Smooth muscle cell (in vitro differentiated cells): Measurements from ENCODE around the gene CBX8. TPM values are rescaled to one million over a fixed set of nuclear protein-coding genes. Genes with fewer than 3 reads are reported as not detected.
A peak's percentile ranks its signal among the peaks of the same experiment; 100 is the strongest.

Experiments
- DNase-seq: peaks from one replicate; lab custom pipeline; 2025; ENCODE audit not compliant: unreplicated experiment; lab: John Stamatoyannopoulos, UW
- H2AFZ ChIP-seq: fragments of 200-600 bp; sonication (generic); 2 replicates; pipeline ENCODE4 v1.6.0; 2016; ENCODE audit warnings: antibody characterized with exemption, low read depth, mild to moderate bottlenecking
- H3F3A ChIP-seq: fragments of 200-600 bp; sonication (generic); 2 replicates; pipeline ENCODE4 v1.6.0; 2017; ENCODE audit warnings: antibody characterized with exemption, low read depth
- H3K27ac ChIP-seq: fragments of 200-600 bp; sonication (generic); 2 replicates; pipeline ENCODE4 v1.5.1; 2016; ENCODE audit warnings: low read depth, mild to moderate bottlenecking
- H3K27me3 ChIP-seq: fragments of 200-600 bp; sonication (generic); 2 replicates; pipeline ENCODE4 v1.6.1; 2016; ENCODE audit warnings: low read depth, mild to moderate bottlenecking
- H3K36me3 ChIP-seq: fragments of 200-600 bp; sonication (generic); 2 replicates; pipeline ENCODE4 v1.5.1; 2016; ENCODE audit warnings: low read depth
- H3K4me1 ChIP-seq: fragments of 200-600 bp; sonication (generic); 2 replicates; pipeline ENCODE4 v1.5.1; 2016; ENCODE audit warnings: low read depth
- H3K4me2 ChIP-seq: fragments of 200-600 bp; sonication (generic); 2 replicates; pipeline ENCODE4 v1.6.0; 2016; ENCODE audit warnings: mild to moderate bottlenecking
- H3K4me3 ChIP-seq: fragments of 200-600 bp; sonication (generic); 2 replicates; pipeline ENCODE4 v1.5.1; 2016; ENCODE audit warnings: mild to moderate bottlenecking
- H3K79me2 ChIP-seq: fragments of 200-600 bp; sonication (generic); 2 replicates; pipeline ENCODE4 v1.6.0; 2016; ENCODE audit warnings: low read depth, mild to moderate bottlenecking
- H3K9ac ChIP-seq: fragments of 200-600 bp; sonication (generic); 2 replicates; pipeline ENCODE4 v1.6.0; 2016; ENCODE audit warnings: low read depth
- H3K9me3 ChIP-seq: fragments of 200-600 bp; sonication (generic); replicated peaks from 2 replicates; pipeline ENCODE4 v1.5.1; 2016; ENCODE audit warnings: low read depth
- H4K20me1 ChIP-seq: fragments of 200-600 bp; sonication (generic); 2 replicates; pipeline ENCODE4 v1.6.0; 2016; ENCODE audit warnings: low read depth
- WGBS: methylation state at CpG from one replicate; pipeline ENCODE4 v1.1.7; 2016; ENCODE audit warnings: low lambda C conversion rate; 5-methylcytosine and 5-hydroxymethylcytosine counted together
- polyA plus RNA-seq: library from polyadenylated mRNA; unstranded; fragments of >200 nt; fragmentation: Nextera tagmentation; extraction: Ambion mirVana; gene quantifications from 2 replicates; pipeline ENCODE4 v1.2.1, GENCODE V29; 2016
- total RNA-seq: library from RNA; depleted of rRNA; stranded (reverse); fragments of >200 nt; gene quantifications from 2 replicates; pipeline ENCODE4 v1.2.3, GENCODE V29; 2014
- TF ChIP-seq, protein P1 (sequence below): fragments of 200-600 bp; sonication (generic); IDR thresholded peaks from 2 replicates; pipeline ENCODE4 v1.5.1; 2017; ENCODE audit warnings: borderline replicate concordance, mild to moderate bottlenecking, antibody characterized with exemption; ENCODE audit not compliant: insufficient read depth, poor library complexity, severe bottlenecking

Gene CBX8
- total and polyA plus RNA-seq, 2 experiments from 2014 or later = 2.6 to 4.3 TPM

DNA sequence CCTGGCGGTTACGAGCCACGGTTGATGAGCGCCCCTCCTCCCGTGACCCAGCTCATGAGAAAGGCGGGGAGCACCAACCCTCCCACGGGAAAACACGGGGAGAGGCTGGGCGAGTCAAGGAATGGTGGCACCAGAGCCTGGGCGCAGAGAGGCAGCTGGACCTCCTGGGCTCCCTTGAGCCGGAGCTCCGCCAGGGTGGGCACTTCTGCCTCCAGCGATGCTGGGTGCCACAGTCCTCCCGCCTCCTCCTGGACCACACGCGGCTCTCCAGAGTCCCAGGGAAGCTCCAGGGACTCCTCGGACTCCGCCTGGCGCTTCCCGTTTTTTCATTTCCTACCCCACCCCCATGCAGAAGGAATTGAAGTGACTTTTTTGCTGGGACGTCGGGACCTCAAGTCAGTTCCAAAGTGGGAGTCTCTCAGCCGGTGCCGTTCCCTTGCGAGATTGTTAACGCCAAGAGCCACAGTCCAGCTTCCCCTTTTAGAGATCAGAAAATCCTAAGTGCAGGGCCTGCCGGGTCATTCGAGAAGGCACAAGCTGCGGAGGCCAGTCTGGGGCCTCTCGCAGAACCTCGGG, 6.6 kb upstream of the CBX8 start:
- Histone ChIP-seq H2AFZ (no peak overlapping the region), H3K9me3 (no peaks in the 10 kb centered on the region), H3K36me3 (no peaks in the 10 kb centered on the region), H3K9ac (no peak overlapping the region), H3K79me2 (no peaks in the 10 kb centered on the region), H3K4me1 (peaks cover 35% of the 10 kb centered on the region), H3K27ac (no peak overlapping the region), H3K4me3 (no peak overlapping the region), H4K20me1 (no peaks in the 10 kb centered on the region), H3F3A (peaks cover 10% of the 10 kb centered on the region), H3K27me3 (peaks cover 100% of the 10 kb centered on the region), H3K4me2 (no peak overlapping the region)
- WGBS = 10% methylated on average over 31 of the region's 31 CpGs
- TF ChIP-seq, protein P1, sequence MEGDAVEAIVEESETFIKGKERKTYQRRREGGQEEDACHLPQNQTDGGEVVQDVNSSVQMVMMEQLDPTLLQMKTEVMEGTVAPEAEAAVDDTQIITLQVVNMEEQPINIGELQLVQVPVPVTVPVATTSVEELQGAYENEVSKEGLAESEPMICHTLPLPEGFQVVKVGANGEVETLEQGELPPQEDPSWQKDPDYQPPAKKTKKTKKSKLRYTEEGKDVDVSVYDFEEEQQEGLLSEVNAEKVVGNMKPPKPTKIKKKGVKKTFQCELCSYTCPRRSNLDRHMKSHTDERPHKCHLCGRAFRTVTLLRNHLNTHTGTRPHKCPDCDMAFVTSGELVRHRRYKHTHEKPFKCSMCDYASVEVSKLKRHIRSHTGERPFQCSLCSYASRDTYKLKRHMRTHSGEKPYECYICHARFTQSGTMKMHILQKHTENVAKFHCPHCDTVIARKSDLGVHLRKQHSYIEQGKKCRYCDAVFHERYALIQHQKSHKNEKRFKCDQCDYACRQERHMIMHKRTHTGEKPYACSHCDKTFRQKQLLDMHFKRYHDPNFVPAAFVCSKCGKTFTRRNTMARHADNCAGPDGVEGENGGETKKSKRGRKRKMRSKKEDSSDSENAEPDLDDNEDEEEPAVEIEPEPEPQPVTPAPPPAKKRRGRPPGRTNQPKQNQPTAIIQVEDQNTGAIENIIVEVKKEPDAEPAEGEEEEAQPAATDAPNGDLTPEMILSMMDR = no peak
- DNase-seq = no peak

DNA sequence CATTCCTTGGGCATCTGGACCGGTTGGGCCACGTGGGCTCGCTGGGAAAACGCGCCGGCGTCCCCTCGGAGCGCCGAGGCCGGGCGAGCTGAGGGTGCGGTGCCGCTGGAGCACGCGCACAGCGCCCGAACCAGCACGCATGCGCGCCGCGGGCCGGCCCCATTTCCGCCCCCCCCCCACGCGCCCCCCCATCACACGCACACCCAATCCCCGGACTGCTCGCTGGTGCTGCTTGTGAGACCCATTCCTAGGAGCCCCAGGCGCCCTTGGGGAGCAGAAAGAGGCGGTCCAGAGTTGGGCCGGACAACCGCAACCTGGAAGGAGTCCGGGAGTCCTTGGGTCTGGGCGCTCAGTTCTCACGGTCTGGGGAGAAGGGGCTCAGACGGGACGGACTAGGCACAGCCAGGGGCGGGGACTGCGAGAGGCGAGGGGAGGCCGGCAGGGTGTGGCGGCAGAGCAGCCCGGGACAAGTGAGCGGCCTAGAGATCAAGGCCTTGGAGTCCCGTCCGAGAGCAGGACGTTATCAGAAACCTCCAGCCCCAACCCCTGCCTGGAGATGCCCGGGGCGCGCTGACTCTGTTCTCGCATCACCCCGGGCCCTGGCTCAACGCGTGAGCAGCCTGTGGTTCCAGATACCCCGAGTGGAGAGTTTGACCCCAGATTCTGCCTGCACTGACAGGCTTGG, 6.0 kb upstream of the CBX8 start:
- Histone ChIP-seq H3K4me3 (no peak overlapping the region), H3K36me3 (no peaks in the 10 kb centered on the region), H3K9ac (no peak overlapping the region), H3K9me3 (no peaks in the 10 kb centered on the region), H2AFZ (no peak overlapping the region), H3K4me2 (peak overlapping the region; percentile 44), H4K20me1 (no peaks in the 10 kb centered on the region), H3K4me1 (peaks cover 41% of the 10 kb centered on the region), H3K79me2 (no peaks in the 10 kb centered on the region), H3K27ac (no peak overlapping the region), H3F3A (peaks cover 13% of the 10 kb centered on the region), H3K27me3 (peaks cover 100% of the 10 kb centered on the region)
- no peak for DNase-seq
- WGBS = 8% methylated on average over 39 of the region's 57 CpGs
- TF ChIP-seq, protein P1 = no peak

DNA sequence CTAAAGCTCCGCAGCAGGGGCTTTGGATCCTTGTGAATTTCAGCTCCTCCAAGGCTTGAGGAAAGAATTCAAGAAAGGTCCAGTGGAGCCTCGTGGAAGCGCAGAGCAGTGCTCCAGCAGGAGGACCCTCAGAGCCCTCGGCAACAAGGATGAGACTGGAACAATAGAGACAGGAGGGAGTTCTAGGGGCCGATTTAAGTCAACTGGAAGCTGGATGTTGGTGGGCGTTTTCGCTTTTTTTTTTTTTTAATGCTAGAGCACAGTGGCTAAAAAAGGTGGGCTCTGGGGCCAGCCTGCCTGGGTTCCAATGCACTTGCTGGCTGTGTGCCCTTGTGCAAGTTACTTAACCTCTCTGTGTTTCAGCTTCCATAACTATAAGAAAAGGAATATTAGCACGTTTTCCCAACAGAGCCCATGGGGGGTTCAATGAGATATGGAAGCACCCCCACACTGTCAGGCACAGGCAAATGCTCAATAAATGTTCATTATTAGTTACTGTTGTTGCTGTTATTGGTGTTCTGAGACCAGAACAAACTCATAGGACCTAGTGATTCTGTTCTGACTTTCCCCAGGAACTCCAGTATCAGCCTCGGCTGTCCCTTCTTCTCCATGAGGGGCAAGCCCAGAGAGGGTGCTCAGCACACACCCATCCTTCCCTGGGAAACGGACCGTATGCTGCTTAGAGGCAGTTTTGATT, 5.3 kb upstream of the CBX8 start:
- WGBS = 27% methylated on average over 11 of the region's 11 CpGs
- Histone ChIP-seq H2AFZ (no peak overlapping the region), H3K4me2 (peak overlapping the region; percentile 44)

More for the DNA sequence above, 5.3 kb upstream of the CBX8 start:
- Histone ChIP-seq H3K27me3 (peaks cover 95% of the 10 kb centered on the region), H3K36me3 (no peaks in the 10 kb centered on the region), H3K79me2 (no peaks in the 10 kb centered on the region), H3F3A (peaks cover 13% of the 10 kb centered on the region), H3K4me3 (no peak overlapping the region), H3K27ac (no peak overlapping the region), H3K4me1 (peaks cover 43% of the 10 kb centered on the region), H4K20me1 (no peaks in the 10 kb centered on the region), H3K9ac (no peak overlapping the region), H3K9me3 (no peaks in the 10 kb centered on the region)
- TF ChIP-seq, protein P1 = no peak
- DNase-seq = no peak
